GM10248 (cell line): ENCODE data around the gene SPECC1L.

Experiments used
- CTCF ChIA-PET: fragments of 300-600 bp; sonication (Branson Sonifier 250); formaldehyde crosslinking; extraction: SDS; loops from one replicate; lab custom pipeline; 2021; ENCODE audit warnings: antibody characterized with exemption; lab: Yijun Ruan, JAX
- POLR2A ChIA-PET: fragments of 350-650 bp; sonication (Branson Sonifier 250); formaldehyde crosslinking; extraction: SDS; loops from one replicate; lab custom pipeline; 2020; ENCODE audit warnings: antibody characterized with exemption; lab: Yijun Ruan, JAX
- DNase-seq: peaks from one replicate; pipeline ENCODE4 v3.0.0; 2012; ENCODE audit errors: extremely low spot score
- TF ChIP-seq, protein P1 (sequence below): IDR thresholded peaks from 2 replicates; pipeline ENCODE4 v1.5.1; 2012; ENCODE audit warnings: mild to moderate bottlenecking, low read depth; ENCODE audit errors: extremely low read depth, missing control alignments, control extremely low read depth

Gene SPECC1L

GRCh38 chr22:24359452-24360120, 89.0 kb downstream of the SPECC1L start:
- CTCF ChIA-PET: interaction anchor here (1.3 kb wide), 1 partner anchor 15 kb away, joined by 4 read pairs; no protein-coding TSS in a partner anchor
- POLR2A ChIA-PET: no interaction called here
- no peak for DNase-seq
- TF ChIP-seq, protein P1, sequence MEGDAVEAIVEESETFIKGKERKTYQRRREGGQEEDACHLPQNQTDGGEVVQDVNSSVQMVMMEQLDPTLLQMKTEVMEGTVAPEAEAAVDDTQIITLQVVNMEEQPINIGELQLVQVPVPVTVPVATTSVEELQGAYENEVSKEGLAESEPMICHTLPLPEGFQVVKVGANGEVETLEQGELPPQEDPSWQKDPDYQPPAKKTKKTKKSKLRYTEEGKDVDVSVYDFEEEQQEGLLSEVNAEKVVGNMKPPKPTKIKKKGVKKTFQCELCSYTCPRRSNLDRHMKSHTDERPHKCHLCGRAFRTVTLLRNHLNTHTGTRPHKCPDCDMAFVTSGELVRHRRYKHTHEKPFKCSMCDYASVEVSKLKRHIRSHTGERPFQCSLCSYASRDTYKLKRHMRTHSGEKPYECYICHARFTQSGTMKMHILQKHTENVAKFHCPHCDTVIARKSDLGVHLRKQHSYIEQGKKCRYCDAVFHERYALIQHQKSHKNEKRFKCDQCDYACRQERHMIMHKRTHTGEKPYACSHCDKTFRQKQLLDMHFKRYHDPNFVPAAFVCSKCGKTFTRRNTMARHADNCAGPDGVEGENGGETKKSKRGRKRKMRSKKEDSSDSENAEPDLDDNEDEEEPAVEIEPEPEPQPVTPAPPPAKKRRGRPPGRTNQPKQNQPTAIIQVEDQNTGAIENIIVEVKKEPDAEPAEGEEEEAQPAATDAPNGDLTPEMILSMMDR: no peak

DNA sequence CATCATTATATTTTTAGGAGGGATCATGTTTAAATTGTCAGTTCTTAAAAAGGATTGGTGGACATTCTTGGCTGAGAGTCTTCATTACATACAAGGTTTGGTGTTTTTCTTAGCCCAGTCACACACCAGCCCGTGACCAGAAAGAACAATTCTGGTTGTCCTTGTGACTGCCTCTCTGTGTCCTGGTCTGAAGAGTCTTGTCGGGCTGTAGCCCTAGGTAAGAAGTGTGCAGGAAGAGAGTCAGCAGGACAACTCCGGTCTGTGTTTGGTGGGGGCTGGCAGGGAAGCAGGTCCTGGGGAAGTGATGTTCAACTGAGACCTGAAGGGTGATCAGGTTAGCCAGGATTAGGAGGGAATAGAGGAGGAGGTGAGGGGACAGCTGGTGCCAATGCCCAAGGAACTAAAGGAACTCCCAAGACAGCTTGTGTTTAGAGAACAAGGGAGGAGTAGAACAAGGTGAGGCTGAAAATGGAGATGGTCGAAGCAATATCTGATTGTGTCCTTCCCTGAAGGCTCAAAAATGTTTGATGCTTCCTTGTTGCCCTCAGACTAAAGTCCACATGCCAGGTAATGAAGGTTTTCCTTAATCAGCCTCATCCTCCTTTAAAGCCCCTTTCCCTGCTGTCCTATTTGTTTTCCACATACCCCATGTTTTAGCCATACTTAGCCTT, 91.5 kb downstream of the SPECC1L start:
- POLR2A ChIA-PET: no interaction called here
- CTCF ChIA-PET: no interaction called here
- DNase-seq: no peak
- TF ChIP-seq, protein P1: no peak

- TF ChIP-seq, protein P1: no peak
- no peak for DNase-seq
- ChIA-PET CTCF (interaction anchor here (1.0 kb wide), 1 partner anchor 11 kb away, joined by 4 read pairs; no protein-coding TSS in a partner anchor), POLR2A (no interaction called here)
Observed at GRCh38 chr22:24363243-24363642, 92.6 kb downstream of the SPECC1L start.

- TF ChIP-seq, protein P1: no peak
- POLR2A ChIA-PET: no interaction called here
- CTCF ChIA-PET: interaction anchor here (1.8 kb wide), 1 partner anchor 14 kb away, joined by 4 read pairs; no protein-coding TSS in a partner anchor
- DNase-seq: no peak
Observed at GRCh38 chr22:24366701-24367100, 96.1 kb downstream of the SPECC1L start.

DNA sequence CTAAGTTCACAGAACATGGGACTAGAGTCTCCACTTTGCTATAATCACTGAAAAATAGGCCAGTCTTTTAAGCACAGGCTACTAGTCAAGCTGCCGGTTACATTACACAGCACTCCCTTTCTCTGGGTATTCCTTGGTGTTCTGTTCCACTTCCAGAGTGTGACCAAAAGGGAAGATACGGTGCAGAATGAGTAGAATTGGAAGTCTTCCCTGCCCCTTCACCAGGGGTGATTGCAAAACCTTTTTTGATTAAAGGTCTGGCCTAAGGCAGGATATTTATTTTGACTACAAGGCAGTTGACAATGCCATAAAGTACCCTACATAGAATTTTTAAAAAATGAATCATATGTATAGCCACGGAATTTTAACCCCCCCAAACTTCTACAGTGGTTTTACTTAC, 97.2 kb downstream of the SPECC1L start:
- DNase-seq: no peak
- CTCF ChIA-PET: no interaction called here
- TF ChIP-seq, protein P1: no peak
- POLR2A ChIA-PET: no interaction called here

- CTCF ChIA-PET: no interaction called here
- POLR2A ChIA-PET: no interaction called here
- no peak for DNase-seq
- TF ChIP-seq, protein P1: no peak
Observed at GRCh38 chr22:24370401-24370800, 99.8 kb downstream of the SPECC1L start.
